MM.1S (cell line): ENCODE results near the gene ARL15.

ENCODE experiments used
- DNase-seq: peaks from one replicate; pipeline ENCODE4 v3.0.0-alpha.2; 2015
- H2AFZ ChIP-seq: fragments of 300-600 bp; sonication (generic); 2 replicates; pipeline ENCODE4 v1.6.0; 2016; ENCODE audit warnings: antibody characterized with exemption, low read length
- H3F3A ChIP-seq: fragments of 300-600 bp; sonication (generic); 2 replicates; pipeline ENCODE4 v1.6.1; 2016; ENCODE audit warnings: mild to moderate bottlenecking, antibody characterized with exemption, low read length, moderate library complexity, mixed read lengths; ENCODE audit not compliant: insufficient read depth
- H3K27ac ChIP-seq: fragments of 300-600 bp; sonication (generic); 2 replicates; pipeline ENCODE4 v1.5.1; 2016; ENCODE audit warnings: mild to moderate bottlenecking, low read length
- H3K27me3 ChIP-seq: fragments of 300-600 bp; sonication (generic); replicated peaks from 2 replicates; pipeline ENCODE4 v1.6.0; 2016; ENCODE audit warnings: low read length; ENCODE audit not compliant: insufficient read depth
- H3K36me3 ChIP-seq: fragments of 300-600 bp; sonication (generic); replicated peaks from 2 replicates; pipeline ENCODE4 v1.6.1; 2016; ENCODE audit warnings: mild to moderate bottlenecking, low read length, mixed read lengths; ENCODE audit not compliant: insufficient read depth
- H3K4me1 ChIP-seq: fragments of 300-600 bp; sonication (generic); 2 replicates; pipeline ENCODE4 v1.6.1; 2016; ENCODE audit warnings: low read length, mixed read lengths
- H3K4me2 ChIP-seq: fragments of 300-600 bp; sonication (generic); 2 replicates; pipeline ENCODE4 v1.6.0; 2016; ENCODE audit warnings: low read depth, low read length
- H3K4me3 ChIP-seq: fragments of 300-600 bp; sonication (generic); 2 replicates; pipeline ENCODE4 v1.5.1; 2016; ENCODE audit warnings: low read length, mixed read lengths
- H3K79me2 ChIP-seq: fragments of 300-600 bp; sonication (generic); 2 replicates; pipeline ENCODE4 v1.6.1; 2016; ENCODE audit warnings: mixed run types, low read length, mixed read lengths
- H3K9ac ChIP-seq: fragments of 300-600 bp; sonication (generic); 2 replicates; pipeline ENCODE4 v1.6.1; 2016; ENCODE audit warnings: low read length, mixed read lengths
- H3K9me2 ChIP-seq: fragments of 300-600 bp; sonication (generic); replicated peaks from 2 replicates; pipeline ENCODE4 v1.6.1; 2016; ENCODE audit warnings: mild to moderate bottlenecking, low read length, mixed read lengths; ENCODE audit not compliant: insufficient read depth
- H3K9me3 ChIP-seq: fragments of 300-600 bp; sonication (generic); replicated peaks from 2 replicates; pipeline ENCODE4 v1.6.1; 2016; ENCODE audit warnings: mild to moderate bottlenecking, low read length, mixed read lengths; ENCODE audit not compliant: insufficient read depth
- H4K20me1 ChIP-seq: fragments of 300-600 bp; sonication (generic); 2 replicates; pipeline ENCODE4 v1.6.1; 2016; ENCODE audit warnings: mild to moderate bottlenecking, low read length, moderate library complexity, mixed read lengths; ENCODE audit not compliant: insufficient read depth
- EZH2 ChIP-seq: fragments of 300-600 bp; sonication (generic); optimal IDR thresholded peaks from 2 replicates; pipeline ENCODE3; 2017; ENCODE audit warnings: low read depth, mild to moderate bottlenecking, antibody characterized with exemption, low read length, mixed read lengths
- EZH2phosphoT487 ChIP-seq: fragments of 300-600 bp; sonication (generic); IDR thresholded peaks from 2 replicates; pipeline ENCODE4 v1.6.1; 2018; ENCODE audit warnings: antibody characterized with exemption, low read length
- TF ChIP-seq, protein P1 (sequence below): fragments of 300-600 bp; sonication (generic); IDR thresholded peaks from 2 replicates; pipeline ENCODE4 v1.5.1; 2016; ENCODE audit warnings: antibody characterized with exemption, low read length, mixed read lengths

The ARL15 gene

DNA sequence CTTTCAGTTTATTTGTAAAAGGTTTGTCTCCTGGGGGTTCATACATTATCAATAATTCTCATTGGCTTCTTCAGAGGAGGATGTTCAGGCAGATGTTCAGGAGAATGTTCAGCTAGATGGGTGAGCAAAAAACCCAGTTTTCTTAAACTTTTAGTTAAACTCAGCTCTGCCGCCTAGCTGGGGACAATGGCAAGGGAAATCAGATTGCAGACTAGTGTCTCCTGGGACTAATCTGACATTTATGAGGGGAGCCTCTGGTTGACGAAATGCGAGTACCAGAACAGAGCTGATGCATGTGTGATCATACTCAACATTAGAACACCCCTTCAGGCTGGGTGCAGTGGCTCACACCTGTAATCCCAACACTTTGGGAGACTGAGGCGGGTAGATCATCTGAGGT, 314.4 kb downstream of the ARL15 start:
- Histone ChIP-seq H2AFZ (no peak overlapping the region), H3K79me2 (no peaks in the 10 kb centered on the region), H3K36me3 (no peaks in the 10 kb centered on the region), H3K4me1 (no peaks in the 10 kb centered on the region), H3K4me3 (no peak overlapping the region), H3K4me2 (no peak overlapping the region), H3F3A (no peaks in the 10 kb centered on the region), H3K9me2 (no peaks in the 10 kb centered on the region), H3K9me3 (no peaks in the 10 kb centered on the region), H3K27ac (no peak overlapping the region), H3K27me3 (no peaks in the 10 kb centered on the region), H4K20me1 (no peaks in the 10 kb centered on the region), H3K9ac (no peak overlapping the region)
- no peak for DNase-seq
- TF ChIP-seq, protein P1, sequence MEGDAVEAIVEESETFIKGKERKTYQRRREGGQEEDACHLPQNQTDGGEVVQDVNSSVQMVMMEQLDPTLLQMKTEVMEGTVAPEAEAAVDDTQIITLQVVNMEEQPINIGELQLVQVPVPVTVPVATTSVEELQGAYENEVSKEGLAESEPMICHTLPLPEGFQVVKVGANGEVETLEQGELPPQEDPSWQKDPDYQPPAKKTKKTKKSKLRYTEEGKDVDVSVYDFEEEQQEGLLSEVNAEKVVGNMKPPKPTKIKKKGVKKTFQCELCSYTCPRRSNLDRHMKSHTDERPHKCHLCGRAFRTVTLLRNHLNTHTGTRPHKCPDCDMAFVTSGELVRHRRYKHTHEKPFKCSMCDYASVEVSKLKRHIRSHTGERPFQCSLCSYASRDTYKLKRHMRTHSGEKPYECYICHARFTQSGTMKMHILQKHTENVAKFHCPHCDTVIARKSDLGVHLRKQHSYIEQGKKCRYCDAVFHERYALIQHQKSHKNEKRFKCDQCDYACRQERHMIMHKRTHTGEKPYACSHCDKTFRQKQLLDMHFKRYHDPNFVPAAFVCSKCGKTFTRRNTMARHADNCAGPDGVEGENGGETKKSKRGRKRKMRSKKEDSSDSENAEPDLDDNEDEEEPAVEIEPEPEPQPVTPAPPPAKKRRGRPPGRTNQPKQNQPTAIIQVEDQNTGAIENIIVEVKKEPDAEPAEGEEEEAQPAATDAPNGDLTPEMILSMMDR = no peak
- TF ChIP-seq EZH2phosphoT487 (no peak), EZH2 (no peak)

DNA sequence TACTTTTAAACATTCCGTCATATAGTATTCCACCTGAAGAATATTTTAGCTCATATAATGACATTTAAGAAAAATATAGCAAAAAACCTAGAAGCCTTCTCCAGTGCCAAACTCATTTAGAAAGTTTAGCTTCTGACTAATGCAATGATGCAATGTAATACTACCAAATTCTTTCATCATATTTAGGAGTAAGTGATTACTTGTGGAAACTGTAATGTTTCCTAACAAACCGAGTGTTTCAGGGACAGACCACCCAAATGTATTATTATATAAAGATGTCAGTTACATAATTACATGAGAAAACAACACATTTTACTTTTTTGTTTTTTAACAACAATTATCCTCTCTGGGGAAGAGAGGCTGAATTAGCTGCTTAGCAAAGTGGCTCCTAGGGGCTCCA, 316.2 kb downstream of the ARL15 start:
- H3K4me1 ChIP-seq = no peaks in the 10 kb centered on the region
- no peak for DNase-seq
- no peak overlapping the region for H3K9ac ChIP-seq
- H2AFZ ChIP-seq = no peak overlapping the region
- H3F3A ChIP-seq = no peaks in the 10 kb centered on the region
- no peak overlapping the region for H3K4me2 ChIP-seq
- no peaks in the 10 kb centered on the region for H4K20me1 ChIP-seq
- H3K79me2 ChIP-seq = no peaks in the 10 kb centered on the region
- H3K9me2 ChIP-seq = no peaks in the 10 kb centered on the region
- no peaks in the 10 kb centered on the region for H3K27me3 ChIP-seq
- no peak overlapping the region for H3K27ac ChIP-seq
- no peaks in the 10 kb centered on the region for H3K9me3 ChIP-seq
- no peaks in the 10 kb centered on the region for H3K36me3 ChIP-seq
- TF ChIP-seq EZH2 (no peak), EZH2phosphoT487 (no peak)
- TF ChIP-seq, protein P1 = no peak
- no peak overlapping the region for H3K4me3 ChIP-seq

DNA sequence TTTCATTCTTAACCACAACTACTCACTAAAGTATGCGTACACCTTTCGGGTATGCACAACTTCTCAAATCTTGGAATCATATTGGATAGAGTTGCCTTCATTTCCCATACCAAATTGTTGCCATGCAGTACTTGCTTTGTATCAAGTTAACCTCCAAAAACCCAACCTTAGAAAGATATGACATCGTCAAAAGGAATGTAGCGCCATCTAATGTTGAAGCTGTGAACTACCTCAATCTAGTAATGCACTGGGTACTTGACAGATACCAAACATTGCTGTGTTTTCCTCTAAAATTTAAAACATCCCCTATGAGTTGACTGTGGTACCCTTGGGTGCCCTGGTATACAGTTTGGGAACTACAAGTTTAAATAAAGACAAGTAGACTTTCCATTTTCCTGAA, 318.4 kb downstream of the ARL15 start:
- no peak overlapping the region for H3K9ac ChIP-seq
- no peak overlapping the region for H2AFZ ChIP-seq
- no peaks in the 10 kb centered on the region for H3K36me3 ChIP-seq
- no peak for DNase-seq
- H3F3A ChIP-seq = no peaks in the 10 kb centered on the region
- H3K9me3 ChIP-seq = no peaks in the 10 kb centered on the region
- H3K27me3 ChIP-seq = no peaks in the 10 kb centered on the region
- H3K9me2 ChIP-seq = no peaks in the 10 kb centered on the region
- H3K4me3 ChIP-seq = no peak overlapping the region
- H3K4me2 ChIP-seq = no peak overlapping the region
- H3K27ac ChIP-seq = no peak overlapping the region
- H4K20me1 ChIP-seq = no peaks in the 10 kb centered on the region
- no peaks in the 10 kb centered on the region for H3K79me2 ChIP-seq
- H3K4me1 ChIP-seq = no peaks in the 10 kb centered on the region
- TF ChIP-seq EZH2phosphoT487 (no peak), EZH2 (no peak)
- TF ChIP-seq, protein P1 = peak; percentile 46

DNA sequence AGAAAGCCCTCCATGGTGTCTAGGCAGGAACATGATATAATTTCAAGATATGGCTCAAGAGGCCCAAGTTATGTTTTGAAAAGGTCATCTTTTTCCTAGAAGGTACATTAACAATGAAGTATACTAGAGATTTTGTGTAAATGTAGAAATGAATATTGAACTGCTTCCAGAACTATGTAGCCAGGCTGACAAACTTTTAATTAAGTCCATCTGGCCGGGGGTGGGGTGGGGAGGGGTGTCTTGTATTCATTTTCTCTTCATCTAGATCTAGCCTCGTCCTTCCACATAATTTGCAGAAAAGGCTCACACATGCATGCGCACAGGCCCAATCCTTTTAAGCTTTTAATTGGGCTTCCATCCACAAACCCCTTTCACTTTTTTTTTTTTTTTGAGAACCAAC, 323.3 kb downstream of the ARL15 start:
- H3F3A ChIP-seq = no peaks in the 10 kb centered on the region
- TF ChIP-seq EZH2phosphoT487 = no peak
- TF ChIP-seq, protein P1 = no peak
- no peak for TF ChIP-seq EZH2
- no peaks in the 10 kb centered on the region for H3K9me2 ChIP-seq
- H3K36me3 ChIP-seq = no peaks in the 10 kb centered on the region
- DNase-seq = no peak
- H4K20me1 ChIP-seq = no peaks in the 10 kb centered on the region
- no peaks in the 10 kb centered on the region for H3K9me3 ChIP-seq
- H3K9ac ChIP-seq = no peak overlapping the region
- no peak overlapping the region for H3K27ac ChIP-seq
- no peaks in the 10 kb centered on the region for H3K27me3 ChIP-seq
- H3K4me1 ChIP-seq = no peaks in the 10 kb centered on the region
- H3K4me3 ChIP-seq = no peak overlapping the region
- no peak overlapping the region for H3K4me2 ChIP-seq
- no peaks in the 10 kb centered on the region for H3K79me2 ChIP-seq
- no peak overlapping the region for H2AFZ ChIP-seq
